Measurements from ENCODE around the gene FGD4.

FGD4 gene

DNA sequence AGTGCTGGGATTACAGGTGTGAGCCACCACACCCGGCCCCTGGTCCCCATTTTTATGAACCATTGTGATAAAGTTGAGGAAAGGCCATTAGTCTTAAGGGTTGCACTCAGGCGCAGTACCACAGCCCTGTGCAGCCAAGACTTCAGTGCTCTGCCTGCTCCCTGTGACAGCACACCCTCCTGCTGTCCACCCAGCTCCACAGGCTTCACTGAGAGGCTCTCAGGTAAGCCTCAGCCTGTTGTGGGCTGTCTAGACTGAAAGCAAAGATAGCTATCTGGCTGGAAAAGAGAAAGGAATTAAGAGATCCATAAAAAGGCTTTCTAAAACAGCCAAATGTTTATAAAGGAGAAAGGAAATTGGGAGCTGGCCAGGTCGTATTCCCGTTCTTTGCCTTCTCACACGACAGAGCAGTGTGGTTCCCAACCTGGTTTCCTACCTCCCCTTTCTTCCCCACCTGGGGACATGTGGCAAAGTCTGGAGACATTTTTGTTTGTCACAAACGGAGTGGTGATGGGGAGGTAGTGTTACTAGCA, 260.6 kb downstream of the FGD4 start:
- Histone ChIP-seq H3K36me3 (ENCODE audit: control insufficient read depth in 1 of 2, insufficient read depth in 2 of 2, low read length in 2 of 2) (no peaks in the 10 kb centered on the region), H3K4me1 (ENCODE audit: control insufficient read depth in 1 of 2, insufficient read depth in 2 of 2, low read length in 2 of 2) (peaks cover 0 to 8% of the 10 kb centered on the region in 2 donors), H3K27ac (ENCODE audit: low read length) (no peak overlapping the region), H3K27me3 (ENCODE audit: low read depth, low read length) (no peaks in the 10 kb centered on the region), H3K4me3 (ENCODE audit: low read depth in 1 of 2, low read length in 2 of 2) (no peak overlapping the region), H3K9me3 (ENCODE audit: control insufficient read depth in 1 of 2, low read length in 2 of 2) (no peaks in the 10 kb centered on the region)

- H3K9me3 ChIP-seq (ENCODE audit: control insufficient read depth in 1 of 2, low read length in 2 of 2): no peaks in the 10 kb centered on the region
- no peaks in the 10 kb centered on the region for H3K36me3 ChIP-seq (ENCODE audit: control insufficient read depth in 1 of 2, insufficient read depth in 2 of 2, low read length in 2 of 2)
- H3K27me3 ChIP-seq (ENCODE audit: low read depth, low read length): no peaks in the 10 kb centered on the region
- peaks cover 0 to 8% of the 10 kb centered on the region in 2 donors for H3K4me1 ChIP-seq (ENCODE audit: control insufficient read depth in 1 of 2, insufficient read depth in 2 of 2, low read length in 2 of 2)
- H3K4me3 ChIP-seq (ENCODE audit: low read depth in 1 of 2, low read length in 2 of 2): no peak overlapping the region
- H3K27ac ChIP-seq (ENCODE audit: low read length): no peak overlapping the region
Observed at GRCh38 chr12:32661706-32662105, 262.3 kb downstream of the FGD4 start.

- H3K4me3 ChIP-seq (ENCODE audit: low read depth in 1 of 2, low read length in 2 of 2): no peak overlapping the region
- no peaks in the 10 kb centered on the region for H3K27me3 ChIP-seq (ENCODE audit: low read depth, low read length)
- no peak overlapping the region for H3K27ac ChIP-seq (ENCODE audit: low read length)
- H3K9me3 ChIP-seq (ENCODE audit: control insufficient read depth in 1 of 2, low read length in 2 of 2): no peaks in the 10 kb centered on the region
- H3K36me3 ChIP-seq (ENCODE audit: control insufficient read depth in 1 of 2, insufficient read depth in 2 of 2, low read length in 2 of 2): no peaks in the 10 kb centered on the region
- peaks cover 0 to 8% of the 10 kb centered on the region in 2 donors for H3K4me1 ChIP-seq (ENCODE audit: control insufficient read depth in 1 of 2, insufficient read depth in 2 of 2, low read length in 2 of 2)
Observed at GRCh38 chr12:32662665-32663064, 263.3 kb downstream of the FGD4 start.

DNA sequence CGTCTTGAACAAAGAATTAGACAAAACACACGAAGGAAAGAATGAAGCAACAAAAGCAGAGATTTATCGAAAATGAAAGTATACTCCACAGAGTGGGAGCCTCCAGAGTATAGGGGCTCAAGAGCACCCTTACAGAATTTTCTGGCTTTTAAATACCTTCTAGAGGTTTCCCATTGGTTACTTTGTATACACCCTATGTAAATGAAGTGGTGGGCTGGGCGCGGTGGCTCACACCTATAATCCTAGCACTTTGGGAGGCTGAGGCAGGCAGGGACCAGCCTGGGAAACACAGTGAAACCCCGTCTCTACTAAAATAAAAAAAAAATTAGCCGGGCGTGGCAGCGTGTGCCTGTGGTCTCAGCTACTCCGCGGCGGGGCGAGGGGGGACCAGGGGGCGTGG, 266.7 kb downstream of the FGD4 start:
- Histone ChIP-seq H3K27me3 (ENCODE audit: low read depth, low read length) (no peaks in the 10 kb centered on the region), H3K36me3 (ENCODE audit: control insufficient read depth in 1 of 2, insufficient read depth in 2 of 2, low read length in 2 of 2) (no peaks in the 10 kb centered on the region), H3K9me3 (ENCODE audit: control insufficient read depth in 1 of 2, low read length in 2 of 2) (no peaks in the 10 kb centered on the region)

DNA sequence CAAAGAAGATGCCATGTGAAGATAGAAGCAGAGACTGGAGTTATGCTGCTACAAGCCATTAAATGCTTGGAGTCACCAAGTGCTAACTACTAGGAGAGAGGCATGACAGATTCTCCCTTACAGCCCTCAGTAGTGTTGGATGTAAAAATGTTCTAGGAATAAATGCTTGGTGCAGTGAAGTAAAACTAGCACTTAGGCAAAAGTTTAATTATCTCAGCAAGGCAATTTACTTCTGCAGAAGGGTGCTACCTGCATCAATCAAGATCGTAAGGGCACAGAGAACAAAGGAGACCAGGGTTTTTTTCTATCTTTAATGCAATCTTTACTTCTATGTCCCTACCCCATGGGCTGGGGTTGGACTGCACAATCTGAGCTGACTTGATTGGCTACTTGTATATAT, 270.2 kb downstream of the FGD4 start:
- Histone ChIP-seq H3K9me3 (ENCODE audit: control insufficient read depth in 1 of 2, low read length in 2 of 2) (no peaks in the 10 kb centered on the region), H3K27ac (ENCODE audit: low read length) (no peak overlapping the region), H3K36me3 (ENCODE audit: control insufficient read depth in 1 of 2, insufficient read depth in 2 of 2, low read length in 2 of 2) (no peaks in the 10 kb centered on the region), H3K4me1 (ENCODE audit: control insufficient read depth in 1 of 2, insufficient read depth in 2 of 2, low read length in 2 of 2) (no peaks in the 10 kb centered on the region), H3K27me3 (ENCODE audit: low read depth, low read length) (no peaks in the 10 kb centered on the region), H3K4me3 (ENCODE audit: low read depth in 1 of 2, low read length in 2 of 2) (no peak overlapping the region)

More for the DNA sequence above, 266.7 kb downstream of the FGD4 start:
- no peaks in the 10 kb centered on the region for H3K4me1 ChIP-seq (ENCODE audit: control insufficient read depth in 1 of 2, insufficient read depth in 2 of 2, low read length in 2 of 2)
- no peak overlapping the region for H3K4me3 ChIP-seq (ENCODE audit: low read depth in 1 of 2, low read length in 2 of 2)
- H3K27ac ChIP-seq (ENCODE audit: low read length): no peak overlapping the region

- no peak overlapping the region for H3K27ac ChIP-seq (ENCODE audit: low read length)
- no peaks in the 10 kb centered on the region for H3K36me3 ChIP-seq (ENCODE audit: control insufficient read depth in 1 of 2, insufficient read depth in 2 of 2, low read length in 2 of 2)
- H3K27me3 ChIP-seq (ENCODE audit: low read depth, low read length): no peaks in the 10 kb centered on the region
- no peak overlapping the region for H3K4me3 ChIP-seq (ENCODE audit: low read depth in 1 of 2, low read length in 2 of 2)
- no peaks in the 10 kb centered on the region for H3K9me3 ChIP-seq (ENCODE audit: control insufficient read depth in 1 of 2, low read length in 2 of 2)
- no peaks in the 10 kb centered on the region for H3K4me1 ChIP-seq (ENCODE audit: control insufficient read depth in 1 of 2, insufficient read depth in 2 of 2, low read length in 2 of 2)
Observed at GRCh38 chr12:32671930-32672780, 272.8 kb downstream of the FGD4 start.

DNA sequence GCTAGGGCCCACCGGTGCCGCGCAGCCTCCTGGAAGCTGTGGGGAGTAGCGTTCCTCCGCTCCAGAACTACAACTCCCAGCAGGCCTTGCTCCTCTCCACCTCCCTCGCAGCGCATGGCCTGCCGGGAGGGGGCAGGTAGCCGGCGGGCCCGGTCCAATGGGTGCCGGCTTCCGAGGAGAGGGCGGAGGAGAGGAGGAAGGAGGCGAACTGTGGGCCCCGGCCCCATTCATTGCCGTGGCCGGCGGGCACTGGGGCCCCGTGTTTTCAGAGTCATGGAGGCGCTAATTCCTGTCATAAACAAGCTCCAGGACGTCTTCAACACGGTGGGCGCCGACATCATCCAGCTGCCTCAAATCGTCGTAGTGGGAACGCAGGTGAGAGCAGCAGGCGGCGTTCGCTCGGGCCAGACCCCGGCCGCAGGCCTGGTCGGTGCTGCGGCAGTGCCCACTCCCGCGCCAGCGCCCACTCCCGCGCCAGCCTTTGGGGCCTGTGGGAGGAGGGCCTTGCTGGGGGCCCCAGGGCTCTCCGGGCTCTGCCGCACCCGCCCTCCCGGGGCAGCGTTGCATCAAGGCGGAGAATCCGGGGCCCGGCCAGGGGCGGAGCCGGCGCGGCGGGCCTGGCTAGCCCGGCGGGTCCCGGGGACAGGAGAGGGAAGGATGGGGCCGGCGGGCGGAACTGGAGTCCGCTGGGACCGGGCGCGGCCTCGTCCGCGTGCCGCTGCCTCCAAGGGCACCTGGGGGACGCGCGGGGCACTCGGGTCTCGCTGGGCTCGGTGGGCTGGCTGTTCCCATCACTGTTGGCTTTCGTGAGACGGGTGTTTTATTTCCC, 279.9 kb downstream of the FGD4 start, which contains the start of gene DNM1L:
DNM1L (plus strand) TSS at position 211 of the 829 bp plus-strand sequence; CDS start at position 274, 63 bp downstream.
- H3K27ac ChIP-seq (ENCODE audit: low read length): peak within 1 kb of the TSS; percentile 92
- H3K4me1 ChIP-seq (ENCODE audit: control insufficient read depth in 1 of 2, insufficient read depth in 2 of 2, low read length in 2 of 2): peaks cover 0 to 10% of the 10 kb centered on the region in 2 donors
- H3K4me3 ChIP-seq (ENCODE audit: low read depth in 1 of 2, low read length in 2 of 2): peak within 1 kb of the TSS; percentile 81 to 88
- no peaks in the 10 kb centered on the region for H3K27me3 ChIP-seq (ENCODE audit: low read depth, low read length)
- no peaks in the 10 kb centered on the region for H3K9me3 ChIP-seq (ENCODE audit: control insufficient read depth in 1 of 2, low read length in 2 of 2)
- peaks cover 0 to 6% of the 10 kb centered on the region in 2 donors for H3K36me3 ChIP-seq (ENCODE audit: control insufficient read depth in 1 of 2, insufficient read depth in 2 of 2, low read length in 2 of 2)

- no peaks in the 10 kb centered on the region for H3K27me3 ChIP-seq (ENCODE audit: low read depth, low read length)
- peaks cover 0 to 10% of the 10 kb centered on the region in 2 donors for H3K4me1 ChIP-seq (ENCODE audit: control insufficient read depth in 1 of 2, insufficient read depth in 2 of 2, low read length in 2 of 2)
- H3K4me3 ChIP-seq (ENCODE audit: low read depth in 1 of 2, low read length in 2 of 2): peak overlapping the region; percentile 81 to 88
- no peaks in the 10 kb centered on the region for H3K9me3 ChIP-seq (ENCODE audit: control insufficient read depth in 1 of 2, low read length in 2 of 2)
- H3K27ac ChIP-seq (ENCODE audit: low read length): peak overlapping the region; percentile 92
- H3K36me3 ChIP-seq (ENCODE audit: control insufficient read depth in 1 of 2, insufficient read depth in 2 of 2, low read length in 2 of 2): peaks cover 0 to 6% of the 10 kb centered on the region in 2 donors
Observed at GRCh38 chr12:32679920-32680237, 280.5 kb downstream of the FGD4 start.

- Histone ChIP-seq H3K27me3 (ENCODE audit: low read depth, low read length) (no peaks in the 10 kb centered on the region), H3K9me3 (ENCODE audit: control insufficient read depth in 1 of 2, low read length in 2 of 2) (no peaks in the 10 kb centered on the region), H3K36me3 (ENCODE audit: control insufficient read depth in 1 of 2, insufficient read depth in 2 of 2, low read length in 2 of 2) (peaks cover 0 to 6% of the 10 kb centered on the region in 2 donors), H3K27ac (ENCODE audit: low read length) (peak overlapping the region; percentile 92), H3K4me3 (ENCODE audit: low read depth in 1 of 2, low read length in 2 of 2) (peak overlapping the region; percentile 81 to 88), H3K4me1 (ENCODE audit: control insufficient read depth in 1 of 2, insufficient read depth in 2 of 2, low read length in 2 of 2) (peaks cover 0 to 10% of the 10 kb centered on the region in 2 donors)
Observed at GRCh38 chr12:32680787-32681186, 281.4 kb downstream of the FGD4 start.

DNA sequence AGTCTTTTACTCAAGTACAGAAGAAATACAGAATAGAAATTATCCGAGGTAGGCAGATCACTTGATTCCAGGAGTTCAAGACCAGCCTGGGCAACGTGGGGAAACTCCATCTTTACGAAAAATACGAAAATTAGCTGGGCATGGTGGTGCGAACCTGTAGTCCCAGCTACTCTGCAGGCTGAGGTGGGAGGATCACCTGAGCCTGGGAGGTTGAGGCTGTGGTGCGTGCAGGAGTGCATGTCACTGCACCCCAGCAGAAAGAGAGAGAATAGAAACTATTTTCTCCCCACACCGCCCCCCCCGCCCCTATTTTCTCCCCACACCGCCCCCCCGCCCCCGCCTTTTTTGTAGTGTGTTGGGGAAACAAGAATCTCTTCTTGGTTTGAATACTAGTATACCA, 281.9 kb downstream of the FGD4 start:
- Histone ChIP-seq H3K27ac (ENCODE audit: low read length) (no peak overlapping the region), H3K27me3 (ENCODE audit: low read depth, low read length) (no peaks in the 10 kb centered on the region), H3K4me1 (ENCODE audit: control insufficient read depth in 1 of 2, insufficient read depth in 2 of 2, low read length in 2 of 2) (peaks cover 0 to 10% of the 10 kb centered on the region in 2 donors), H3K36me3 (ENCODE audit: control insufficient read depth in 1 of 2, insufficient read depth in 2 of 2, low read length in 2 of 2) (peaks cover 0 to 6% of the 10 kb centered on the region in 2 donors), H3K9me3 (ENCODE audit: control insufficient read depth in 1 of 2, low read length in 2 of 2) (no peaks in the 10 kb centered on the region), H3K4me3 (ENCODE audit: low read depth in 1 of 2, low read length in 2 of 2) (peak overlapping the region in 1 of 2 donors; percentile 88)

- H3K36me3 ChIP-seq (ENCODE audit: control insufficient read depth in 1 of 2, insufficient read depth in 2 of 2, low read length in 2 of 2): no peaks in the 10 kb centered on the region
Observed at GRCh38 chr12:32686340-32686739, 287.0 kb downstream of the FGD4 start.

More at GRCh38 chr12:32686340-32686739, 287.0 kb downstream of the FGD4 start:
- no peaks in the 10 kb centered on the region for H3K27me3 ChIP-seq (ENCODE audit: low read depth, low read length)
- H3K9me3 ChIP-seq (ENCODE audit: control insufficient read depth in 1 of 2, low read length in 2 of 2): no peaks in the 10 kb centered on the region
- no peak overlapping the region for H3K27ac ChIP-seq (ENCODE audit: low read length)
- H3K4me1 ChIP-seq (ENCODE audit: control insufficient read depth in 1 of 2, insufficient read depth in 2 of 2, low read length in 2 of 2): peaks cover 0 to 3% of the 10 kb centered on the region in 2 donors
- H3K4me3 ChIP-seq (ENCODE audit: low read depth in 1 of 2, low read length in 2 of 2): no peak overlapping the region

Data from muscle layer of duodenum (tissue), 2 donors.